Stimulated activated CD8-positive, alpha-beta memory T cell treated with anti-CD3 and anti-CD28 coated beads, Interleukin-7, amount 100 ng/mL, for 1 hour (primary cell): ENCODE results near the gene PGM3.

Experiments used
- DNase-seq, 2 donors: peaks; one replicate each; pipeline ENCODE4 v3.0.0-alpha.2; 2020; ENCODE audit warnings: low read depth in 2 of 2

Gene PGM3

DNA sequence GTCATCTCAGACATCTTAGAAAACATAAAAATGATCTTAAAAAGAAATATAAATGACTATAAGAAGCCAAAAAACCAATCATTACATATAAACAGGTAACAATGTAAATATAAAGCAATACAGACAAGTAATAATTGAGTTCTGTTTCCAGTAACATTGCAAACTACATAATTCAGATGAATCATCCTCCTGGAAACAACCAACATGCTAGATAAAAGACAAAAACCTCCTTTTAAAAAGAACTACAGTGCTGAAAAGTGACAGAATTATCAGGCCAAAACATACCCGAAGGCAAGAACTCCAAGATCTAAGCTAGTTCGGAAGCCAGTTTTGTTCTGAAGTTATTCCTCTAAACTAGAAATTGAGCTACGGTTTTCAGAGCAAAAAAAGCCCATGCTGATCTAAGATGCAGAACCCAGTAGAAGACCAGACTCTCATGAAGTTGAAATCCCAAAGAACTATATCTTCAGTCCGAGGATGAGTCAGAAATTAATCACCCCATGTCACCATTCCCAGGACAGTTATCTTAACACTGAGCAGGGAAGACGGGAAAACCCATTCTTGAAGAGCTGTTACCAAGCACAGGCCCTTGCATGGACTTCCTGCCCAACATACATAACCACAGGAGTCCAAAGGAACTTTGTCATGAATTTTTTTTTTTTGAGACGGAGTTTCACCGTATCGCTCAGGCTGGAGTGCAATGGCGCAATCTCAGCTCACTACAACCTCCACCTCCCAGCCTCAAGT is 9.8 kb downstream of the PGM3 start:
- DNase-seq = no peak

- no peak for DNase-seq
Measured at GRCh38 chr6:83182114-83182513, 11.0 kb downstream of the PGM3 start.

- DNase-seq = no peak
Measured at GRCh38 chr6:83180426-83180950, 12.6 kb downstream of the PGM3 start.

GRCh38 chr6:83176246-83176645 is 16.8 kb downstream of the PGM3 start:
- DNase-seq = no peak

- no peak for DNase-seq
Measured at GRCh38 chr6:83169511-83169910, 23.6 kb downstream of the PGM3 start.

DNA sequence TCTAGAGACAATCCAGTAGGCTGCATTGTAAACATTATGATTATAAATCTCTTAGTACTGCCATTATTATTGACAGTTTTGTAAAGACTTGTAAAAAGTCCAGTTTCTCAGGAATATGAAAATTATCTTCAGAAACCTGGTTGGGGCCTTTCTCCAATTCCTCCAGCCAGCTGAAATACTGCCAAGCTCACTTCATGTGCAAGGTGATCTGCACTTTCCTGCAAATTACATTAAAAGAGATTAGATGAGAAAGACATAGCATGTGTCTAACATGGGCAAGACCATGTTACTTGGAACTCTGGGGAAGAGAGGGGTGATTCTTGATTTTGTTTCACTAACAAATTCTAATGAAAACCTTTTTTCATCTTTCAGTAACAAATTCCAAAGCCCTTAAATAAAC is 24.0 kb downstream of the PGM3 start:
- DNase-seq = no peak

DNA sequence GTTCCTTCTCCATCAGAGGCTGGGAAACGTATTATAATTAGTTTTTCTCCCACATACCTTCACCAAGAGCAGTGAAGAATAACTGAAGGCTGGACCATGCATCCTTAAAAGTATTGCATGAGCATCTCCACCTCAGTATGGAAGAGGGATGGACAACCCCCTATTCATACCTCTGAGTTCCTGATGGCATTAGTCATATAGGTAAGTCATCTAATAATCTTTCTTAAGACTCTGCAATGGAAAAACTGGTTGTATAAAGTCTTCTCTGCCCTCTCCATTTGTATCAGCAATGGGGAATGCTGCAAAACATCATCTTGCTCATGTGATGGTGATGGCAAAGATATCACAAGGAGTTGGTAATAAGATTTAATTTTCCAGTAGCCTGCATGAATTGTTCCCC is 24.5 kb downstream of the PGM3 start:
- DNase-seq = no peak

DNA sequence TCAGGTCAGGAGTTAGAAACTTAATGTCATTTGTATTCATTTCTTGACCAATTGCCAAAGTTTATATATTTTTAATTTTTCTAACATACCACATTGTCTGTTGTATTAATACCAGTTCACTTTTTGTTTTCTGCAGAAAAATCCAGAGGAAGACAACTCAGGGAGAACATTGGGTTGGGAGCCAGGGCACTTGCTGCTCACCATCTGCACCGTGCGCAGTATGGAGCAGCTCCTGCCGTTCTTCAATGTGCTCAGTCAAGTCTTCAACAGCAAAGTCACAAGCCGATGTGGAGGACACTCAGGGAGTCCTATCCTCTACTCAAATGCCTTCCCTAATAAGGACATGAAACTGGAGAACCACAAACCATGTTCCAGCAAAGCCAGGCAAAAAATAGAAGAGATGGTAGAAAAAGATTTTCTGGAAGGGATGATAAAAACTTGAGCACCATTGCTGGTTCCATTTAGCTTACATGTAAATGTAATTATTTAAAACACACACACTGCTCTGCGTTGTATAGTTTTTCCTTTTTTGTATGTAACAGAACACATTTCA is 25.3 kb downstream of the PGM3 start:
- DNase-seq = no peak

GRCh38 chr6:83160167-83160566 is 32.9 kb downstream of the PGM3 start:
- no peak for DNase-seq

DNA sequence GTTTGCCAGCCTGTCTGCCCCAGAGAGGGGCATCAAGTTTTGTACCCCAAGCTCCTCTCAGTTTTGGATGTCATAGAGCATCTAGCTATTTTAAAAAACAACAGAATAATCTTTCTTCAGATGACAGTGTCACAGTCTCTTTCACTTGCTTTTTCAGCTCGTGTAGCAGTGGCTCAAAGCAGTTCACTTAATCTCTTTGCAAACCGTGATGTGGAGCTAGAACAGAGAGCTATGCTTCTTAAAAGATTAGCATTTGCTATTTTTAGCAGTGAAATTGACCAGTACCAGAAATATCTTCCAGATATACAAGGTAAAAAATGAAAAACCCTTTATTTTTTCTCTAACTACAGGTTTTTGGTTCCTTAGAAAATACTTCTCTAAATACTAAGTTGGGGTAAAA is 37.3 kb downstream of the PGM3 start:
- DNase-seq = no peak

DNA sequence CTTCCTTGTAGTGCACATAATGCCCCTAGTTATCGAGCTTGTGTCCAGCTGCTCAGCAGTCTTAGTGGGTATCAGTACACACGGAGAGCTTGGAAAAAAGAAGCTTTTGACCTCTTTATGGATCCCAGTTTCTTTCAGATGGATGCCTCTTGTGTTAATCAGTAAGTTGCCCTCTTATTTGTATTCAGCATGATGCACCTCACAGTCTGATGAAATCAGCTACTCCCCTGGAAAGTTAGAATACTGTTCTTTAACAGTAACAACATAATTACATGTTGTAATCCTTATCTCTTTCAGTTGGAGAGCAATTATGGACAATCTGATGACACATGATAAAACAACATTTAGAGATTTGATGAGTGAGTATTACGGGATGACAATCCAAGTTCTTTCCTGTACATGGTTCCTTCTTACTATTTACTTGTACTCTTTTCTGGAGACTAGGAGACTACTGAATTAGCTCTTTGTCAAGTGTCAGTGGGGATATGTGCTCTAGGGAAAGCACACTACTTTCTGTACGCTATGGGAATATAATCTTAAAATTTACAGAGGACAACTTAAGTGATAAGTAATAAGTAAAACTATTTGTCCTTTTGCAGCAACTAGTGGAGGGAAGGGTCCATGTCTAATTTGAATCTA is 39.1 kb downstream of the PGM3 start:
- DNase-seq = no peak

GRCh38 chr6:83152913-83153312 is 40.2 kb downstream of the PGM3 start:
- no peak for DNase-seq

DNA sequence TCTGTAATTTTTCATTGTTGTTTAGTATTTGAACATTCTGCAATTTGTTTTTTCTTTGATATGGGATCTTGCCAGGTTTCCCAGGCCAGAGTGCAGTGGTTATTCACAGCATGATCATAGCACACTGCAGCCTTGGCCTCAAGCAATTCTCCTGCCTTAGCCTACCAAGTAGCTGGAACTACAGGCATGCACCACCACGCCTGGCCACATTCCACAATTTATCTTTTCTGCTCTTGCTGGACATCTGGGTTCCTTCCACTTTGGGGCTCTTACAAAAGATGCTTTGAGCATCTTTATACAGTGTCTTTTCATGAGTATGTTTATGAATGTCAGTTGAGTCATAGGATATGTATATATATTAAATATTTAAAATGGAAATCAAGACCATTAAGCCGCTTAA is 42.0 kb downstream of the PGM3 start:
- DNase-seq = no peak

GRCh38 chr6:83138758-83139157 is 54.3 kb downstream of the PGM3 start:
- no peak for DNase-seq

DNA sequence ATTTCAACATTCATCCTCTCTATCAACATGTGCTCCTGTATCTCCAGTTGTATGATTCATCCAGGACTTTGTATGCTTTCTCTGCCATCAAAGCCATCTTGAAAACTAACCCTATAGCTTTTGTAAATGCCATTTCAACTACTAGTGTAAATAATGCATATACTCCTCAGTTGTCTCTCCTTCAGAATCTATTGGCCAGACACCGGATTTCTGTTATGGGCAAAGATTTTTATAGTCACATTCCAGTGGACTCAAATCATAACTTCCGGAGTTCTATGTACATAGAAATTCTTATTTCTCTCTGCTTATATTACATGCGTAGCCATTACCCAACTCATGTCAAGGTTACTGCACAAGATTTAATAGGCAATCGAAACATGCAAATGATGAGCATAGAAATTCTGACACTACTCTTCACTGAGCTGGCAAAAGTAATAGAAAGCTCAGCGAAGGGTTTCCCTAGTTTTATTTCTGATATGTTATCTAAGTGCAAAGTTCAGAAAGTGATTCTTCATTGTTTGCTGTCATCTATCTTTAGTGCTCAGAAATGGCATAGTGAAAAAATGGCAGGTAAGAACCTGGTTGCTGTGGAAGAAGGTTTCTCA is 54.8 kb downstream of the PGM3 start:
- no peak for DNase-seq

DNA sequence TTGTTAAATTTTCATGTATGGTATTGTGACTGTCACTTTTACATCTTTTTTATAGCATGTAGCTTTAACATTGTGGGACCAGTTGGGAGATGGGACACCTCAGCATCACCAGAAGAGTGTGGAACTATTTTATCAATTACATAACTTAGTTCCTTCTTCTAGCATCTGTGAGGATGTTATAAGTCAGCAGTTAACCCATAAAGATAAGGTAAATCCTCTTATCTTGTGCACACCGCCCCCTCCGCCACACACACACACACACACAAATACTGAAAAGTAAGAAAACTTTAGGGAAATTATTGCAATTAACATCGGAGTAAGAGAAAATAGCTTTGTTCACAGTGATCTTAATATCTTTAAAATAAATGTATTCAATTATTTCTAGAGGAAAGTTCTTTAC is 60.9 kb downstream of the PGM3 start:
- no peak for DNase-seq

DNA sequence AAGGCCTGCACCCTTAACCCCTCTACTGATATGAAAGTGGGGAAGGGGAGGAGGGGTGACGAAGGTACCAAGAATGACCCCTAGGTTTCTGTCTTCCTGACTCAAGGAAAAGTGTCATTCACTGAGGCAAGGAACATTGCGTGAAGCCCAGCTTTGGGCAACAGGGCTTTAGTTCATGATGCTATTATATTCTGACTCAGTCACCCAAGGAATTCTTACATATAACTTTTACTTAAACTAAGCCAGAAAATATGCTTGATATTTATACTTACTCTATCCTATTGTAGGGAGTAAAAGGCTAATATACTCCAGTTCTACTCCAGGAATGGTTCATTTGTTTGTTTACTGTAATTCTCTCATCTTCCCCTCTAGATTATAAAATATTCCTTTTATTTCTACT is 65.1 kb downstream of the PGM3 start:
- DNase-seq = no peak

DNA sequence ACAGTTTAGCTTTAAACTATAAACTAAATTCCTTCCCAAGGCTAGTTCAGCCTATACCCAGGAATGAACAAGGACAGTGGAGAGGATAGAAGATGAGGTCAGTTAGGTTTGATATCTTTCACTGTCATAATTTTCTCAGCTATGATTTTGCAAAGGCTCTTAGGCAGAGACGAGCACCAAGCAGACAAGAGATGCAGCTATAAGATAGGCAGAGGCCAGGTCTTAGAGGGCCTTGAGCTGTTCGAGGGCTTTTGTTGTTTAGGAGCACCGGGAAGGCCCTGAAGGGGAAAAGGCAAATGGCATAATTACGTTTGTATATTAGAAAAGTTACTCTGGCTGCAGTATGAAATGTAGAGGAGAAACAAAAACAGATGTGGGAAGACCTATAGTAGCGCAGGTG is 65.8 kb downstream of the PGM3 start:
- no peak for DNase-seq

DNA sequence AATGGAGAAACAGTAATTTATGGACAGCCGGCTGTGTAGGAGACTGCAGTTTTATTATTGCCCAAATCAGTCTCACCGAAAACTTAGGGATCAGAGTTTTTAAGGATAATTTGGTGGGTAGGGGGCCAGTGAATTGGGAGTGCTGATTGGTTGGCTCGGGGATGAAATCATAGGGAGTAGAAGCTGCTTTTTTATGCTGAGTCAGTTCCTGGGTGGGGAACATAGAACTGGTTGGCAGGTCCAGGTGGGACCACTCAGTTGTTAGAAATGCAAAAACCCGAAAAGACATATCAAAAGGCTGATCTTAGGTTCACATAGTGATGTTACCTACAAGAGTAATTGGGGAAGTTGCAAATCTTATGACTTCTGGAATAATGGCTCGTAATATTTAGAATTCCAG is 66.3 kb downstream of the PGM3 start:
- no peak for DNase-seq

DNA sequence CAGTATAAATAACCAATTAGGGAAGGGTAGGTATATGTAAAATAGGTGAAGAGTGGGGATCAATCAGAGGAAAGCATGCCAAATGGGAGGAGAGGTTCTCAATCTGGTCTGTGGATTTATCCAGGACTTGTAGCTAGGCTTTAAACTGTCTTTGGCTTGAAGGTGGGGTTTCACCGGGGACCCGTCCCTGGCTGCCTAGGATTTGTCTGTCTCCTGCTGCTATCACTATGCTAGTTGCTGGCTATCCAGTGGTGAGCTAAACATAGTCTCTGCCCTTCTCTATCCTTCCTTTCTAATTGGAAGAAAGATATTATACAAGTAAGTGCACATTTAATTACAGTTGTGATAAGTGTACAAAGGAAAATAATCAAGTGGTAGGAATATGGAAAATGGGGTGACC is 66.8 kb downstream of the PGM3 start:
- no peak for DNase-seq

GRCh38 chr6:83125425-83125824 is 67.6 kb downstream of the PGM3 start:
- DNase-seq = no peak

DNA sequence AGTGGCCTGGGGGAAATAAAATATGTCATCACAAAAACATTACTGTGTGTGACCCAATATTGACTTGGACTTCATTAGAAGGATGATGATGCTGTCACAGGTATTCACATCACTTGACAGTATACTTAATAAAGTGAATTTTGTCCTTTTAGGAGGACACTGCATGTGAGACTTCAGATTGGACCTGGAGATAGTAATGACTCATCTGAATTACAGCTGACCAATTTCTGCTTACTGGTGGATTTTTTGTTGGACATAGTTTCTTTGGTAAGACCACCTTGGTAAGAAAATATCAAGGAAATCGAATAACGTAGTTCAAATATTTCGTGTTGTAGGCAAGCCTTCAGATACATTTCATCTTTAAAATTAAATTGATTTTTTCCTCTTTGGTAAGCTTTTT is 68.5 kb downstream of the PGM3 start:
- no peak for DNase-seq
